Osteocyte (in vitro differentiated cells): ENCODE data around the gene ZNF554. TPM values are rescaled to one million over a fixed set of nuclear protein-coding genes. Genes with fewer than 3 reads are reported as not detected.

Source experiments
- DNase-seq: peaks from one replicate; pipeline ENCODE4 v3.0.0; 2021; ENCODE audit warnings: mixed read lengths; ENCODE audit not compliant: unreplicated experiment; ENCODE audit errors: extremely low spot score
- H3K27ac Mint-ChIP-seq: one replicate; pipeline ENCODE4 v1.8.0; 2021; ENCODE audit warnings: mild to moderate bottlenecking, mixed read lengths; ENCODE audit not compliant: unreplicated experiment
- H3K27me3 Mint-ChIP-seq: one replicate; pipeline ENCODE4 v1.8.0; 2021; ENCODE audit warnings: mixed read lengths; ENCODE audit not compliant: unreplicated experiment
- H3K36me3 Mint-ChIP-seq: one replicate; pipeline ENCODE4 v1.8.0; 2021; ENCODE audit warnings: mixed read lengths; ENCODE audit not compliant: unreplicated experiment
- H3K4me1 Mint-ChIP-seq: one replicate; pipeline ENCODE4 v1.8.0; 2021; ENCODE audit warnings: mixed read lengths; ENCODE audit not compliant: unreplicated experiment
- H3K4me3 Mint-ChIP-seq: one replicate; pipeline ENCODE4 v1.8.0; 2021; ENCODE audit warnings: mild to moderate bottlenecking, moderate library complexity, mixed read lengths; ENCODE audit not compliant: unreplicated experiment
- H3K9me3 Mint-ChIP-seq: one replicate; pipeline ENCODE4 v1.8.0; 2021; ENCODE audit warnings: mixed read lengths; ENCODE audit not compliant: unreplicated experiment
- total RNA-seq: library from RNA; stranded (reverse); gene quantifications from 2 replicates; pipeline ENCODE4 v1.2.1, GENCODE V29; 2021
- TF ChIP-seq, protein P1 (sequence below): fragments of 200-600 bp; sonication (generic); IDR thresholded peaks from 2 replicates; pipeline ENCODE4 v1.5.0; 2021; ENCODE audit warnings: antibody characterized with exemption, mild to moderate bottlenecking, moderate library complexity

The ZNF554 gene
- total RNA-seq, 1 donor from 2014 or later = 7.4 TPM

DNA sequence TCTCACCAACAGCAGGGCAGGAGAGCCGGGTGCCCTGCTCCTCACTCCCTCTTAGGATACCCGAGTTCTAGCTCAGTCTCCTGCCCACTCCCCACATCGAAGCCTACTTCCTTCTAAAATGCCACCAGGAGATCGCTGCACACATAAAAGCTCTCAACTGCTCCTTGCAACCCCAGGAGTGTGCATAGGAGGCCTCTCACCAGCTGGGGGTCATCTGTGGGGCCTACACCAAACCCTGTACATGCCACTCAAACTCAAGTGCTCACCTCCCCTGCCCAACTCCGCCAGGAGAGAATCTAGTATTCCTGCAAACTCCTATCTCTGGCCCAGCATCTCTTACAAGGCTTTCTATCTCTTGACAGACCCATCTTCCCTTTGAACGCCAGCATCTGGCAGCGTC lies 39.4 kb upstream of the ZNF554 start:
- Mint-ChIP-seq H3K4me1 (peaks cover 35% of the 10 kb centered on the region), H3K27ac (no peak overlapping the region), H3K36me3 (peaks cover 1% of the 10 kb centered on the region), H3K27me3 (no peaks in the 10 kb centered on the region), H3K9me3 (no peaks in the 10 kb centered on the region), H3K4me3 (no peak overlapping the region)
- TF ChIP-seq, protein P1, sequence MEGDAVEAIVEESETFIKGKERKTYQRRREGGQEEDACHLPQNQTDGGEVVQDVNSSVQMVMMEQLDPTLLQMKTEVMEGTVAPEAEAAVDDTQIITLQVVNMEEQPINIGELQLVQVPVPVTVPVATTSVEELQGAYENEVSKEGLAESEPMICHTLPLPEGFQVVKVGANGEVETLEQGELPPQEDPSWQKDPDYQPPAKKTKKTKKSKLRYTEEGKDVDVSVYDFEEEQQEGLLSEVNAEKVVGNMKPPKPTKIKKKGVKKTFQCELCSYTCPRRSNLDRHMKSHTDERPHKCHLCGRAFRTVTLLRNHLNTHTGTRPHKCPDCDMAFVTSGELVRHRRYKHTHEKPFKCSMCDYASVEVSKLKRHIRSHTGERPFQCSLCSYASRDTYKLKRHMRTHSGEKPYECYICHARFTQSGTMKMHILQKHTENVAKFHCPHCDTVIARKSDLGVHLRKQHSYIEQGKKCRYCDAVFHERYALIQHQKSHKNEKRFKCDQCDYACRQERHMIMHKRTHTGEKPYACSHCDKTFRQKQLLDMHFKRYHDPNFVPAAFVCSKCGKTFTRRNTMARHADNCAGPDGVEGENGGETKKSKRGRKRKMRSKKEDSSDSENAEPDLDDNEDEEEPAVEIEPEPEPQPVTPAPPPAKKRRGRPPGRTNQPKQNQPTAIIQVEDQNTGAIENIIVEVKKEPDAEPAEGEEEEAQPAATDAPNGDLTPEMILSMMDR = no peak
- DNase-seq = no peak

DNA sequence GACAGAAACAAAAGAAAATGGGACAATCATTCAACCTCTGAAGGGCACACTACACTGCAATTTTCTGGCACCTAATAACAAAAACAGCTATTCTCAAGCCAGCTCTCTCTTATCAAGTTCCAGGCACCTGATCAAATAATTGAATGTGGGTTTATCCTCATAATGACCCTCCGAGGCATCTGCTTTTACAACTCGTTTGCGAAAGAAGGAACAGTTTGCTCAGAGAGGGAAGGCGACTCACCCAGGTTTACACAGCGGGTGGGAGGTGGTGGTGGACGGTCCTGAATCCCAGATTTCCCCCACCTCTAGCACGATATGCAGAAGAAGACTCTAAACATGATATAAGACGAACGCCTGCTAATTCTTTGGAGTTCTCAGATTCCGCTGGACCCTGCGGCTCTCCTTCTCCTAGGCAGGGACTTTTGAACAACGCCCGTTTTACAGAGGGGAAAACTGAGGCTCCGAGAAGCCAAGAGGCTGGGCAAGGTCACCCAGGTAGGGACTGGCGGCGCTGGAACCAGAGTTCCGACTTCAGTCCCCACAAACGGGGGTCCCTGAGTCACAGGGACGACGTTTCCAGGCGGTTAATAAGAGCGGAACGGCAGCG lies 37.2 kb upstream of the ZNF554 start:
- H3K27me3 Mint-ChIP-seq = no peaks in the 10 kb centered on the region
- peak overlapping the region; percentile 98 for H3K27ac Mint-ChIP-seq
- H3K9me3 Mint-ChIP-seq = no peaks in the 10 kb centered on the region
- no peak for DNase-seq
- TF ChIP-seq, protein P1 = no peak
- H3K4me3 Mint-ChIP-seq = peak overlapping the region; percentile 84
- no peaks in the 10 kb centered on the region for H3K36me3 Mint-ChIP-seq
- peaks cover 40% of the 10 kb centered on the region for H3K4me1 Mint-ChIP-seq

DNA sequence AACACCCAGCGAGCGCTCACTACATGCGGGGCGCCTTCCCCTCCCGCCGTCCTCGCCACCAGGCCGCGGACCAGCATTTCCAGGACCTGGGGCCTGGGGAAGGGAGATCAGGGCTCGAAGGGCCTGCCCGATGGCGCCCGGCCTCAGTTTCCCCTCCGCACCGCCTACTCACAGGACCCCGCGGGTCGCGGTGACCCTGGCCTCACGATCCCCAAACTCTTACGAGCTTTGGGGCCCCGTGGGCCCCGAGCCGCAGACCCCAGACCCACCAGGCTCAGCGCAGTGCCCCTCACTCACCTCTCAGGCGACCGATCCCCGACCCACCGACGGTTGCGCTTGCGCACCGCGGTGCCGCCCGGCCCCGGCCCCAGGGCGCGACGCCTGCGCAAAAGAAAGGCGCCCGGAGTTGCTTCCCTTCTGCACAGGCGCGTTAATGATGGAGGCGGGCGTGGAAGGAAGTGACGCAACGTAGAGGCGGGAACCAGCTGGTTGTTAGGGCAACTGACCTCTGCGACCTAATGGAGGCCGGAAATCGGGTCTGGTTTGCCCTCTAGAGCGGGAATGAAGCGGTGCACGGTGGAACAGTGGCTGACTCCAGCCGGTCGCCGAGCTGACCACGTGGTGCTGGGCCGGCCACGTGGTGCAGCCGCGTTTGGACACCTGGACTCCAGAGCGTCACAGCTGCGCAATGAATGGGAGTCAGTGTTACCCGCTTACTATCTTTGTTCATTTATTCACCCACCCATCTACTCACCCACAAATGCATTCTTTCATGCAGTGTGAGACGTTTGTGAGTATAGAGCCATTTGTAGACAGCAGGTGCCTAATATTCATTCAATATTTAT lies 36.5 kb upstream of the ZNF554 start, which contains the start of gene SGTA:
Gene SGTA (minus strand): TSS at position 338 of the 845 bp plus-strand sequence. CDS start 14,205 bp downstream, outside the sequence.
- Mint-ChIP-seq H3K27me3 (no peaks in the 10 kb centered on the region), H3K9me3 (no peaks in the 10 kb centered on the region), H3K36me3 (no peaks in the 10 kb centered on the region), H3K4me1 (peaks cover 40% of the 10 kb centered on the region), H3K4me3 (peak within 1 kb of the TSS; percentile 84), H3K27ac (peak within 1 kb of the TSS; percentile 98)
- DNase-seq = peak; percentile 99
- TF ChIP-seq, protein P1 = peak; percentile 50

DNA sequence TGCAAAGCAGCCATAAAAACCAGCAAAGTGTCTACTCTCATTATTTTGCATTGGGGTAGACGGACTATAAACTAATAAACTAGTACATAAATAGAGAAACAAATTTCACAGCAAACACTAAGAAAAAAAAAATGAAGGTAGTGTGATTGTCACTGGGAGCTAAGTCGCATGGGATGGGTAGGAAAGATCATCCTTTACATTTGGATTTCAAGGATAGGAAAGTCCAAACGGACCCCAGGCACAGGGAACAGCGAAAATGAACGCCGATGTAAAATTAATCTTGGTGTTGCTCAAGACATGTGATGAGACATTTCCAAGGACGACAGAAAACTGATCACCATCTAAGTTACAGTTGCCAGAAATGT lies 35.9 kb upstream of the ZNF554 start:
- H3K4me1 Mint-ChIP-seq = peaks cover 40% of the 10 kb centered on the region
- TF ChIP-seq, protein P1 = no peak
- H3K9me3 Mint-ChIP-seq = no peaks in the 10 kb centered on the region
- no peaks in the 10 kb centered on the region for H3K36me3 Mint-ChIP-seq
- peak overlapping the region; percentile 84 for H3K4me3 Mint-ChIP-seq
- H3K27me3 Mint-ChIP-seq = no peaks in the 10 kb centered on the region
- H3K27ac Mint-ChIP-seq = peak overlapping the region; percentile 98
- DNase-seq = no peak
